Left cardiac atrium (tissue), 2 donors: Measurements from ENCODE around the gene DCAF8L1. TPM values are rescaled to one million over a fixed set of nuclear protein-coding genes. Genes with fewer than 3 reads are reported as not detected.

Experiments
- total RNA-seq, 2 donors: library from RNA; stranded (reverse); fragmentation: NEBNext Ultra II Directional; extraction: Animal tissue kit (Norgen Biotek cat#: 25700); gene quantifications; one replicate each; pipeline ENCODE4 v1.2.1, GENCODE V29; 2021
- donor health status: DM: no; HTN: yes; CAD: no; lungs with severe emphysema.
- donor health status: DM: yes; HTN: yes; CAD: no.

Gene DCAF8L1
- total RNA-seq, 2 donors from 2014 or later = not detected

Other genes with a start within 250 kb of the DCAF8L1 start
- gene MAGEB10, start 173.5 kb downstream of the DCAF8L1 start, total RNA-seq = not detected